Astrocyte (in vitro differentiated cells and primary cell): Measurements from ENCODE around the gene MST1. TPM values are rescaled to one million over a fixed set of nuclear protein-coding genes. Genes with fewer than 3 reads are reported as not detected.
A peak's percentile ranks its signal among the peaks of the same experiment; 100 is the strongest.

Experiments used
- DNase-seq: peaks from one replicate; pipeline ENCODE4 v3.0.0-alpha.2; 2010; ENCODE audit warnings: low read depth
- FAIRE-seq: peaks from 2 replicates; lab custom pipeline; 2011; peaks lifted over from hg19 to GRCh38; lab: Jason Lieb, UNC
- H2AFZ ChIP-seq: 2 replicates; pipeline ENCODE4 v1.6.0; 2012; ENCODE audit warnings: low read depth, low read length, inconsistent platforms
- H3K27ac ChIP-seq: 2 replicates; pipeline ENCODE4 v1.5.1; 2011; ENCODE audit warnings: low read depth, low read length, inconsistent platforms
- H3K27me3 ChIP-seq: 2 replicates; pipeline ENCODE4 v1.6.0; 2011; ENCODE audit warnings: low read length, inconsistent platforms; ENCODE audit not compliant: insufficient read depth
- H3K36me3 ChIP-seq: 2 replicates; pipeline ENCODE4 v1.5.1; 2011; ENCODE audit warnings: low read length, inconsistent platforms; ENCODE audit not compliant: insufficient read depth
- H3K4me1 ChIP-seq: 2 replicates; pipeline ENCODE4 v1.5.1; 2011; ENCODE audit warnings: low read length, inconsistent platforms; ENCODE audit not compliant: insufficient read depth
- H3K4me2 ChIP-seq: 2 replicates; pipeline ENCODE4 v1.6.0; 2012; ENCODE audit warnings: low read length, inconsistent platforms
- H3K4me3 ChIP-seq: 2 replicates; pipeline ENCODE4 v1.5.1; 2011; ENCODE audit warnings: low read depth, mild to moderate bottlenecking, low read length, inconsistent platforms; ENCODE audit not compliant: insufficient read depth
- H3K79me2 ChIP-seq: 2 replicates; pipeline ENCODE4 v1.6.0; 2012; ENCODE audit warnings: mild to moderate bottlenecking, low read length, inconsistent platforms; ENCODE audit not compliant: insufficient read depth
- H3K9ac ChIP-seq: 2 replicates; pipeline ENCODE4 v1.6.0; 2012; ENCODE audit warnings: mild to moderate bottlenecking, low read length, inconsistent platforms
- H3K9me3 ChIP-seq: 2 replicates; pipeline ENCODE4 v1.5.1; 2012; ENCODE audit warnings: low read depth, mild to moderate bottlenecking, low read length, inconsistent platforms; ENCODE audit not compliant: insufficient read depth
- H4K20me1 ChIP-seq: 2 replicates; pipeline ENCODE4 v1.6.0; 2012; ENCODE audit warnings: low read length, inconsistent platforms; ENCODE audit not compliant: insufficient read depth
- H3K27ac Mint-ChIP-seq: one replicate; pipeline ENCODE4 v1.8.0; 2021; ENCODE audit warnings: mild to moderate bottlenecking, mixed read lengths; ENCODE audit not compliant: unreplicated experiment
- H3K27me3 Mint-ChIP-seq: one replicate; pipeline ENCODE4 v1.8.0; 2021; ENCODE audit warnings: low read depth, mixed read lengths; ENCODE audit not compliant: unreplicated experiment
- H3K36me3 Mint-ChIP-seq: one replicate; pipeline ENCODE4 v1.8.0; 2021; ENCODE audit warnings: low read depth, mixed read lengths; ENCODE audit not compliant: unreplicated experiment
- H3K4me1 Mint-ChIP-seq: one replicate; pipeline ENCODE4 v1.8.0; 2021; ENCODE audit warnings: low read depth, mixed read lengths; ENCODE audit not compliant: unreplicated experiment
- H3K4me3 Mint-ChIP-seq: one replicate; pipeline ENCODE4 v1.8.0; 2021; ENCODE audit warnings: mild to moderate bottlenecking, moderate library complexity, mixed read lengths; ENCODE audit not compliant: unreplicated experiment
- H3K9me3 Mint-ChIP-seq: one replicate; pipeline ENCODE4 v1.8.0; 2021; ENCODE audit warnings: mild to moderate bottlenecking, mixed read lengths; ENCODE audit not compliant: unreplicated experiment
- EZH2 ChIP-seq: IDR thresholded peaks from 2 replicates; pipeline ENCODE4 v1.6.1; 2012; ENCODE audit warnings: mild to moderate bottlenecking, low read length, inconsistent platforms; ENCODE audit not compliant: insufficient read depth
- total RNA-seq: library from RNA; stranded (reverse); gene quantifications from 2 replicates; pipeline ENCODE4 v1.2.1, GENCODE V29; 2021
- TF ChIP-seq, protein P1 (sequence below): IDR thresholded peaks from 2 replicates; pipeline ENCODE4 v1.5.1; 2011; ENCODE audit warnings: low read depth, mild to moderate bottlenecking, inconsistent platforms, low read length, moderate library complexity; ENCODE audit not compliant: insufficient read depth

Gene MST1
- total RNA-seq, 1 donor from 2014 or later, result 9.3 TPM

DNA sequence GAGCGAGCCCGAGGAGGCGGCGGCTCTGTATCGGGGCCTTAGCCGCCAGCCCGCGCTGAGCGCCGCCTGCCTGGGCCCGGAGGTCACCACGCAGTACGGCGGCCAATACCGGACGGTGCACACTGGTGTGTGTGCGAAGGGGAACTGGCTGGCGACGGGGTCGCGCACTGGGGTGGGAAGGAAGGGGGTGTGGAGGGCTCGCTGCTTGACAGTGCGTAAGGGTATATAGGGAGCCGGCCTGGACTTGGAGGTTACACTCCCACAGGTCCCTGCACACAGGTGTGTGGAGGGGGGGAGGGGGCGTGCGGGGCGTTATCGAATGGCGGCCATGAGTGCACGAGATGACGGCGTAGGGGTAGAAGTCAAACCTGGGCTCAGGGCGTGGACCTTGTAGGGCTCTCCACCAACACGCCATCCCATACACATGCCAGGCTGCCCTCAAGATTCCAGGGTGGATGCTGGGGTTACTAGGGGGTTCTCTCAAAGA lies 14.7 kb downstream of the MST1 start:
- Mint-ChIP-seq H3K4me3 (peak overlapping the region; percentile 88), H3K9me3 (no peaks in the 10 kb centered on the region), H3K27ac (peak overlapping the region; percentile 58), H3K36me3 (peaks cover 16% of the 10 kb centered on the region), H3K4me1 (peaks cover 5% of the 10 kb centered on the region), H3K27me3 (no peaks in the 10 kb centered on the region)
- Histone ChIP-seq H3K4me2 (peak overlapping the region; percentile 98), H3K79me2 (peaks cover 27% of the 10 kb centered on the region), H3K27me3 (no peaks in the 10 kb centered on the region), H3K27ac (peak overlapping the region; percentile 86), H3K4me3 (peak overlapping the region; percentile 75), H2AFZ (peak overlapping the region; percentile 82), H3K9ac (peak overlapping the region; percentile 88), H3K4me1 (peaks cover 18% of the 10 kb centered on the region), H4K20me1 (peaks cover 46% of the 10 kb centered on the region), H3K9me3 (no peaks in the 10 kb centered on the region), H3K36me3 (peaks cover 11% of the 10 kb centered on the region)
- TF ChIP-seq EZH2, result no peak
- FAIRE-seq, result no peak
- DNase-seq, result no peak

DNA sequence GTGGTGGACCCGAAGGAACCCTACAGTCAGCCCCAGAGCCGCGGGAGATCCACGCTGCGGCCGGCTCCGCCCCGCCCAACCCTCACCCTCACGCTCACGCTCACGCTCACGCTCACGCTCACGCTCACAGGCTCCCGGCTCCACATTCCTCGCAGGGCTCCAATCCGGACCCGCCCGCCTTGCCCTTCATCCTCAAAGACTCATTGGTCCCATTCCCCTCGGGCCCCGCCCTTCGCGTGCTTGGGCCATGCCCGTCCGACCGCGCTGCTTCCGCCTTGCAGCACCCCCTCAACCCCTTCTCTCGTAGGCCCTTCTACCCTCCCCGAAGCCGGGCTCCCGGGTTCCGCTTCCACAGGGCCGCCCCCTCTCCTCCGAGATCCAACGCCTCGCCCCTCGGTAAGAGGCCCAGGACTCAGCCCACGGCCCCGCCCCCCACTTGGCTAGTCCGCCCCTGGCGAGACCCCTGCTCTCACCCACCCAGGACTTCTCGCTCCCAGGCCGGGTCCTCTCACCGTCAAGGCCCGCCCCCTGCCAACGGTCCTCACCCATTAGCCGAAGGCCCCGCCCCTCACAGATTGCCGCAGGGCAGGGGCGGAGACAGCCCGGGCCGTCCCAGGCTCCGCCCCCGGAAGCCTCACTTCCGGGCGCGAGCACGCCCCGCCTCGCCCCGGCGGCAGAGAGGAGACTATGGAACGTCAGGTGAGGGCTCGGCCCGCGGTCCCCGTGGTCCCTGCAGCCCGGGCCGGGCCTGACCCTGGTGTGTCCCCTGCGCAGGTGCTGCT lies 15.4 kb downstream of the MST1 start, which contains the start of gene APEH:
APEH (plus strand) TSS at position 637 of the 782 bp plus-strand sequence; CDS start at position 688, 51 bp downstream.
- H3K27me3 ChIP-seq, result no peaks in the 10 kb centered on the region
- H3K79me2 ChIP-seq, result peaks cover 27% of the 10 kb centered on the region
- H3K9ac ChIP-seq, result peak within 1 kb of the TSS; percentile 88
- peak; percentile 95 for DNase-seq
- H3K4me1 Mint-ChIP-seq, result peaks cover 9% of the 10 kb centered on the region
- H3K4me1 ChIP-seq, result peaks cover 22% of the 10 kb centered on the region
- H3K36me3 Mint-ChIP-seq, result peaks cover 16% of the 10 kb centered on the region
- H3K27ac ChIP-seq, result peak within 1 kb of the TSS; percentile 86
- H3K36me3 ChIP-seq, result peaks cover 9% of the 10 kb centered on the region
- H3K4me2 ChIP-seq, result peak within 1 kb of the TSS; percentile 98
- no peaks in the 10 kb centered on the region for H3K27me3 Mint-ChIP-seq
- H3K4me3 Mint-ChIP-seq, result peak within 1 kb of the TSS; percentile 88
- H3K4me3 ChIP-seq, result peak within 1 kb of the TSS; percentile 75
- peak within 1 kb of the TSS; percentile 82 for H2AFZ ChIP-seq
- peaks cover 40% of the 10 kb centered on the region for H4K20me1 ChIP-seq
- TF ChIP-seq EZH2, result no peak
- TF ChIP-seq, protein P1, sequence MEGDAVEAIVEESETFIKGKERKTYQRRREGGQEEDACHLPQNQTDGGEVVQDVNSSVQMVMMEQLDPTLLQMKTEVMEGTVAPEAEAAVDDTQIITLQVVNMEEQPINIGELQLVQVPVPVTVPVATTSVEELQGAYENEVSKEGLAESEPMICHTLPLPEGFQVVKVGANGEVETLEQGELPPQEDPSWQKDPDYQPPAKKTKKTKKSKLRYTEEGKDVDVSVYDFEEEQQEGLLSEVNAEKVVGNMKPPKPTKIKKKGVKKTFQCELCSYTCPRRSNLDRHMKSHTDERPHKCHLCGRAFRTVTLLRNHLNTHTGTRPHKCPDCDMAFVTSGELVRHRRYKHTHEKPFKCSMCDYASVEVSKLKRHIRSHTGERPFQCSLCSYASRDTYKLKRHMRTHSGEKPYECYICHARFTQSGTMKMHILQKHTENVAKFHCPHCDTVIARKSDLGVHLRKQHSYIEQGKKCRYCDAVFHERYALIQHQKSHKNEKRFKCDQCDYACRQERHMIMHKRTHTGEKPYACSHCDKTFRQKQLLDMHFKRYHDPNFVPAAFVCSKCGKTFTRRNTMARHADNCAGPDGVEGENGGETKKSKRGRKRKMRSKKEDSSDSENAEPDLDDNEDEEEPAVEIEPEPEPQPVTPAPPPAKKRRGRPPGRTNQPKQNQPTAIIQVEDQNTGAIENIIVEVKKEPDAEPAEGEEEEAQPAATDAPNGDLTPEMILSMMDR, result no peak
- peak within 1 kb of the TSS; percentile 94 for H3K27ac Mint-ChIP-seq
- no peak for FAIRE-seq
- H3K9me3 Mint-ChIP-seq, result no peaks in the 10 kb centered on the region
- no peaks in the 10 kb centered on the region for H3K9me3 ChIP-seq

DNA sequence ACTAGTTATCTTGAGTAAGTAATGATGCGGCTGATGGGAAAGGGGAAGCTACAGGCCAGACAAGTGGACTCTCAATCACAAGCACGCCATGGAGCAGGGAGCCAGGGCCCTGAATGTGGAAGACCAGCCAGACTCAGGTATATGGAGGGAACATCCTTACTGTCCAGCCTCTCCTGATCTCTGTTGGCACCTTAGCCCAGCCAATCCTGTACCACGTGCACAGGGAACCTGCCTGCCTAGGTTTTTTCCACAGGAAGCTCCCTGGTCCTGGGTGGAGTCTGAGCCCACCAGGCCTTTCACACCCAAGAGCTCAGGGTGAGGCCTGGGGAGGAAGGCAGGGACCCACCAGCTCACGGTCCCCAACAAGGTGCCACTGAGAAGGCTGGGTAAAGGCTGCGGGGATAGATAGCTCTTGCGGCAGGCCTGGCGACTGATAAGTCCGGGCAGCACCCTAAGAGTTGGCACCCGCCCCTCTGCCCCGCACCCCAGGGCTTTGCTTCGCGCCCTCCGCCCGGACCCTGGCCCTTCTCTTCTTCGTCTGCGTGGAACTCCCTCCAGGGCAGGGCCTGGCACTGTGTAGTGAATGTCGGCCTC lies 16.1 kb downstream of the MST1 start:
- FAIRE-seq (no peak), DNase-seq (no peak)
- Mint-ChIP-seq H3K9me3 (no peaks in the 10 kb centered on the region), H3K4me3 (peak overlapping the region; percentile 88), H3K36me3 (peaks cover 15% of the 10 kb centered on the region), H3K27ac (peak overlapping the region; percentile 94), H3K27me3 (no peaks in the 10 kb centered on the region), H3K4me1 (peaks cover 15% of the 10 kb centered on the region)
- TF ChIP-seq, protein P1, result no peak
- TF ChIP-seq EZH2, result no peak
- Histone ChIP-seq H3K36me3 (peaks cover 9% of the 10 kb centered on the region), H2AFZ (peak overlapping the region; percentile 82), H3K4me3 (peak overlapping the region; percentile 75), H3K4me1 (peaks cover 28% of the 10 kb centered on the region), H3K27ac (peak overlapping the region; percentile 86), H3K27me3 (no peaks in the 10 kb centered on the region), H3K79me2 (peaks cover 27% of the 10 kb centered on the region), H3K9me3 (no peaks in the 10 kb centered on the region), H4K20me1 (peaks cover 33% of the 10 kb centered on the region), H3K4me2 (peak overlapping the region; percentile 98), H3K9ac (peak overlapping the region; percentile 88)
